Measurements from ENCODE around the gene TROAP.
"Not testable (repeated sequence)": the region's sequence is repeated elsewhere in the genome, so short reads cannot be mapped to it uniquely, and the experiment has no call there.

Gene TROAP

DNA sequence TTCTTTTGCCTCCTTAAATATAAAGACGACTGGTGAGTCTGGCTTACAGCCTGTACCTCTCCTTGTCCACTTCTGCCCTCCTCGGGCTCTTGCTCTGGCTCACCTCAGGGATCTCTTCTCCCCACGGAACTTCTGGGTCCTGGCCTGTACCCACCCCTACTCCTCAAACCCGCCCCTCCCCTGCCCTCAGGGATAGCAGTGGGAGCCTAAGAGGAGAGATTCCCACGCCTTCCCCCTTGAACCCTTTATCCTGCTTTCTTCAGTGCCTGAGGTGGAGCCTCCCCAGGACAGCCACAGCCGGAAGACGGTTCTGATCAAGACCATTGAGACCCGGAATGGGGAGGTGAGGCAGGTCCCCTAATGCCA lies 25.4 kb upstream of the TROAP start:
- peaks cover 12 to 18% of the 10 kb centered on the region in 2 donors for H3K4me1 Mint-ChIP-seq (ENCODE audit: low read depth in 2 of 2)
- DNase-seq: no peak
- no peaks in the 10 kb centered on the region for H3K36me3 Mint-ChIP-seq (ENCODE audit: insufficient read depth)
- ATAC-seq (replicated peaks): no peak
- H3K27me3 Mint-ChIP-seq: peaks cover 50 to 85% of the 10 kb centered on the region in 2 donors
- peak overlapping the region in 1 of 2 donors; percentile 74 for H3K4me3 Mint-ChIP-seq
- no peaks in the 10 kb centered on the region for H3K9me3 Mint-ChIP-seq
- no peak overlapping the region for H3K27ac Mint-ChIP-seq

DNA sequence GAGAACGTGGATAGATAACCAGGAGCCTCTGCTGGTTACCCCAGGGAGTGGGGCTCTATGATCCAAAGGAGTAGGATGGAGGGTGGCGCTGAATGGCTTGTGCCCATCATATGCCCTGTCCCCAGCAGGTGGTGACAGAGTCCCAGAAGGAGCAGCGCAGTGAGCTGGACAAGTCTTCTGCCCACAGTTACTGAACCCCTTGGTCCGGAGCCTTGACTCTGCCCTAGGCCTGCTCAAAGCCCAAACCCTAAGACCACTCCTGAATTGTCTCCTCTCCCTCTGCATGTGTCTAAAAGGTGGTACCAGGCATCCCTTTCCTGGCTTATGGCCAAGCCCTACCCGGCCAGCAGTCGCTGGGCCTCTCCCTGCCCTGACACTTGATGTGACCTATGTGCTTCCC lies 24.9 kb upstream of the TROAP start:
- no peak for ATAC-seq (replicated peaks)
- H3K27ac Mint-ChIP-seq: no peak overlapping the region
- peaks cover 55 to 86% of the 10 kb centered on the region in 2 donors for H3K27me3 Mint-ChIP-seq

DNA sequence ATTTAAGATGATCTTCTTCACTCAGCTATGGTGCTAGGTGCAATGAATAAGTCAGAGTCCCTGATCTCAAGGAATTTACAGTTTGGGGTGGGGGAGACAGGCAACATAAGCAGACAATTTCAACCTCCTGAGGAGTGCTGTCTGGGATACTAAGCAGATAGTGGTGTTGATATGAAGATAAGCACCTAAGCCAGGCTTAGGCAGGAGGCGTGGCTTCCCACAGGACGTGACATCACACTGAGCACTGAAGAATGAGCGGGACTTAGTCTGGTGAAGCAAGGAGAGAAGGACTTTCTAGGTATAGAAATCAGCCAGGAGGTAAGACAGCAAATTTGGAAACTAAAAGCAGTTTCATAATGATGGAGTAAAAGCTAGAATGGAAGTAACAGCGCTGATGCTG lies 21.3 kb upstream of the TROAP start:
- ATAC-seq (replicated peaks) (no peak), DNase-seq (no peak)
- Mint-ChIP-seq H3K27ac (no peak overlapping the region), H3K4me1 (ENCODE audit: low read depth in 2 of 2) (peaks cover 7 to 12% of the 10 kb centered on the region in 2 donors), H3K27me3 (peaks cover 51 to 72% of the 10 kb centered on the region in 2 donors), H3K36me3 (ENCODE audit: insufficient read depth) (no peaks in the 10 kb centered on the region), H3K9me3 (no peaks in the 10 kb centered on the region), H3K4me3 (no peak overlapping the region)

More for the DNA sequence above, 24.9 kb upstream of the TROAP start:
- H3K36me3 Mint-ChIP-seq (ENCODE audit: insufficient read depth): no peaks in the 10 kb centered on the region
- no peaks in the 10 kb centered on the region for H3K9me3 Mint-ChIP-seq
- no peak for DNase-seq
- peak overlapping the region in 1 of 2 donors; percentile 74 for H3K4me3 Mint-ChIP-seq
- peaks cover 12 to 18% of the 10 kb centered on the region in 2 donors for H3K4me1 Mint-ChIP-seq (ENCODE audit: low read depth in 2 of 2)

- H3K4me1 Mint-ChIP-seq (ENCODE audit: low read depth in 2 of 2): peaks cover 2 to 3% of the 10 kb centered on the region in 2 donors
- ATAC-seq (replicated peaks): no peak
- DNase-seq: no peak
- peaks cover 48 to 64% of the 10 kb centered on the region in 2 donors for H3K27me3 Mint-ChIP-seq
- no peaks in the 10 kb centered on the region for H3K9me3 Mint-ChIP-seq
- H3K27ac Mint-ChIP-seq: no peak overlapping the region
- H3K4me3 Mint-ChIP-seq: no peak overlapping the region
- no peaks in the 10 kb centered on the region for H3K36me3 Mint-ChIP-seq (ENCODE audit: insufficient read depth)
Measured at GRCh38 chr12:49304161-49304560, 18.9 kb upstream of the TROAP start.

DNA sequence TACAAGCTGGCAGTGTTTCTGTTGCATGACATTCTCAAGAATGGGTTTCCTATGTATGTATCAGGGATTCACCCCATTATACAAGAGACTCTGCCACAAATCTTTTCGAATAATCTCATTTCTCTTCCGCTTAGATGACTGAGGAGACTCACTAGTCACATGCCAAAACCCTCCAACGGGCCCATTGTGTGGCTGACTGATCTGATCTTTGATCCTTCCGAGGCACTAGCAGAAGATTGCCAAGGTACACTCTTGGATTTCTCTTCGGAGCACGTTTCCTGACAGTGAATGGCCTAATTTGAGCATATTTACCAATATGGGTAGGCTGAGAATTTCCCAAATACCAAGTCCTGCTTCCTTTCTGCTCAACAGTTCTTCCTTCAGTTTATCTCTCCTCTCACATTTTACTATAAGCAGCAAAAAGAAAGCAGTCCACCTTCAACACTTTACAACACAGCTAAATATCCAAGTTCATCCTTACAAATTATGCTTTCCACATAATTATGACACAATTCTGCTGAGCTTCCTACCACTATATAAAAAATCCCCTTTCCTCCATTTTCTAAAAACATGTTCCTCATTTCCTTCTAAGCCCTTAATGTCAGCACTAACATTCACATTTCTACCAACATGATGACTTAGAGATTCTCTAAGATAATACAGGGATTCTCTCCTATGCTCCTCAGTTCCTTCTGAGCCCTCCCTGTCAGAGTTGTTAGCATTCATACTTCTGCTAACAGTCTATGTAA lies 17.1 kb upstream of the TROAP start:
- ATAC-seq (replicated peaks): no peak
- Mint-ChIP-seq H3K4me1 (ENCODE audit: low read depth in 2 of 2) (peaks cover 2 to 3% of the 10 kb centered on the region in 2 donors), H3K27me3 (peaks cover 50 to 66% of the 10 kb centered on the region in 2 donors), H3K36me3 (ENCODE audit: insufficient read depth) (no peaks in the 10 kb centered on the region), H3K4me3 (no peak overlapping the region), H3K27ac (no peak overlapping the region), H3K9me3 (no peaks in the 10 kb centered on the region)
- DNase-seq: no peak

DNA sequence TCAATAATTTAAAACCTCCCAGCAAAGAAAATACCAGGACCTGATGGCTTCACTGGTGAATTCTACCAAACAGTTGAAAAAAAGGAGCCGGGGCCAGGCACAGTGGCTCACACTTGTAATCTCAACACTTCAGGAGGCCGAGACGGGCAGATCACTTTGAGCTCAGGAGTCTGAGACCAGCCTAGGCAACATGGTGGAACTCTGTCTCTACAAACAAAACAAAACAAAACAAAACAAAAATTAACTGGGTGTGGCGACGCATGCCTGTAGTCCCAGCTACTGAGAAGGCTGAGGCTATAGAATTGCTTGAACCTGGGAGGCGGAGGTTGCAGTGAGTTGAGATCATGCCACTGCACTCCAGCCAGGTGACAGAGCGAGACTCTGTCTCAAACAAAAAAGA lies 13.7 kb upstream of the TROAP start:
- no peaks in the 10 kb centered on the region for H3K36me3 Mint-ChIP-seq (ENCODE audit: insufficient read depth)
- ATAC-seq (replicated peaks) (no peak), DNase-seq (no peak)
- peaks cover 42 to 59% of the 10 kb centered on the region in 2 donors for H3K27me3 Mint-ChIP-seq
- H3K4me3 Mint-ChIP-seq: no peak overlapping the region
- H3K27ac Mint-ChIP-seq: no peak overlapping the region
- H3K9me3 Mint-ChIP-seq: no peaks in the 10 kb centered on the region
- no peaks in the 10 kb centered on the region for H3K4me1 Mint-ChIP-seq (ENCODE audit: low read depth in 2 of 2)

GRCh38 chr12:49310451-49311000 lies 12.5 kb upstream of the TROAP start:
- H3K27me3 Mint-ChIP-seq: peaks cover 35 to 58% of the 10 kb centered on the region in 2 donors

GRCh38 chr12:49314811-49315210 lies 8.2 kb upstream of the TROAP start:
- Mint-ChIP-seq H3K4me3 (no peak overlapping the region), H3K27me3 (peaks cover 0 to 35% of the 10 kb centered on the region in 2 donors), H3K9me3 (no peaks in the 10 kb centered on the region), H3K4me1 (ENCODE audit: low read depth in 2 of 2) (no peaks in the 10 kb centered on the region), H3K36me3 (ENCODE audit: insufficient read depth) (peaks cover 2% of the 10 kb centered on the region), H3K27ac (no peak overlapping the region)
- no peak for ATAC-seq (replicated peaks)
- no peak for DNase-seq

More at GRCh38 chr12:49310451-49311000, 12.5 kb upstream of the TROAP start:
- not testable (repeated sequence) for H3K4me3 Mint-ChIP-seq; DNase-seq; H3K36me3 Mint-ChIP-seq (ENCODE audit: insufficient read depth); ATAC-seq (replicated peaks); H3K4me1 Mint-ChIP-seq (ENCODE audit: low read depth in 2 of 2); H3K27ac Mint-ChIP-seq; H3K9me3 Mint-ChIP-seq

- ATAC-seq (replicated peaks): not testable (repeated sequence)
Measured at GRCh38 chr12:49317118-49317517, 5.9 kb upstream of the TROAP start.

DNA sequence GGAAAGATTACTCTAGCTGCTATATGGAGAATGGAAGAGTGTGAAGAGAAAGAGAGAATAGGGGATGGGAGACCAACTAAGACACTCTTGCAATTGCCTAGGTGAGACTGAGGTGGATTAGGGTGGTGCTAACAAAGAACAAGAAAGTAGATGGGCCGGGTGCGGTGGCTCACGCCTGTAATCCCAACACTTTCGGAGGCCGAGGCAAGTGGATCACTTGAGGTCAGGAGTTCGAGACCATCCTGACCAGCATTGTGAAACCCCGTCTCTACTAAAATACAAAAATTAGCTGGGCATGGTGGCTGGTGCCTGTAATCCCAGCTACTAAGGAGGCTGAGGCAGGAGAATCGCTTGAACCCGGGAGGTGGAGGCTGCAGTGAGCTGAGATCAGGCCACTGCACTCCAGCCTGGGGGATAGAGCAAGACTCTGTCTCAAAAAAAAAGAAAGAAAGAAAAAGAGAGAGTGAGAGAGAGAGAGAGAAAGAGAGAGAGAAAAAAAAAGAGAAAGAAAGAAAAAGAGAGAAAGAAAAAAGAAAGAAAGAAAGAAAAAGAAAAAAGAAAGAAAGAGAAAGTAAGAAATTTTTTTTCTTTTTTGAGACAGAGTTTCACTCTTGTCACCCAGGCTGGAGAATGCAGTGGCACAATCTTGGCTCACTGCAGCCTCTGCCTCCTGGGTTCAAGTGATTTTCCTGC lies 2.5 kb upstream of the TROAP start:
- Mint-ChIP-seq H3K4me3 (peak overlapping the region in 1 of 2 donors; percentile 55), H3K4me1 (ENCODE audit: low read depth in 2 of 2) (peaks cover 11 to 12% of the 10 kb centered on the region in 2 donors), H3K36me3 (ENCODE audit: insufficient read depth) (peaks cover 12% of the 10 kb centered on the region)
- DNase-seq; ATAC-seq (replicated peaks); H3K27me3 Mint-ChIP-seq; H3K27ac Mint-ChIP-seq; H3K9me3 Mint-ChIP-seq: not testable (repeated sequence)

More at GRCh38 chr12:49317118-49317517, 5.9 kb upstream of the TROAP start:
- not testable (repeated sequence) for H3K36me3 Mint-ChIP-seq (ENCODE audit: insufficient read depth); H3K9me3 Mint-ChIP-seq; DNase-seq; H3K4me1 Mint-ChIP-seq (ENCODE audit: low read depth in 2 of 2); H3K27ac Mint-ChIP-seq; H3K4me3 Mint-ChIP-seq
- peaks cover 0 to 18% of the 10 kb centered on the region in 2 donors for H3K27me3 Mint-ChIP-seq

GRCh38 chr12:49322367-49322707 lies 718 bp upstream of the TROAP start:
- peak overlapping the region in 1 of 2 donors; percentile 55 for H3K27ac Mint-ChIP-seq
- no peaks in the 10 kb centered on the region for H3K9me3 Mint-ChIP-seq
- H3K4me1 Mint-ChIP-seq (ENCODE audit: low read depth in 2 of 2): peaks cover 11 to 12% of the 10 kb centered on the region in 2 donors
- peaks cover 10% of the 10 kb centered on the region for H3K36me3 Mint-ChIP-seq (ENCODE audit: insufficient read depth)
- no peaks in the 10 kb centered on the region for H3K27me3 Mint-ChIP-seq
- DNase-seq (no peak), ATAC-seq (replicated peaks) (no peak)
- peak overlapping the region; percentile 87 to 92 for H3K4me3 Mint-ChIP-seq

DNA sequence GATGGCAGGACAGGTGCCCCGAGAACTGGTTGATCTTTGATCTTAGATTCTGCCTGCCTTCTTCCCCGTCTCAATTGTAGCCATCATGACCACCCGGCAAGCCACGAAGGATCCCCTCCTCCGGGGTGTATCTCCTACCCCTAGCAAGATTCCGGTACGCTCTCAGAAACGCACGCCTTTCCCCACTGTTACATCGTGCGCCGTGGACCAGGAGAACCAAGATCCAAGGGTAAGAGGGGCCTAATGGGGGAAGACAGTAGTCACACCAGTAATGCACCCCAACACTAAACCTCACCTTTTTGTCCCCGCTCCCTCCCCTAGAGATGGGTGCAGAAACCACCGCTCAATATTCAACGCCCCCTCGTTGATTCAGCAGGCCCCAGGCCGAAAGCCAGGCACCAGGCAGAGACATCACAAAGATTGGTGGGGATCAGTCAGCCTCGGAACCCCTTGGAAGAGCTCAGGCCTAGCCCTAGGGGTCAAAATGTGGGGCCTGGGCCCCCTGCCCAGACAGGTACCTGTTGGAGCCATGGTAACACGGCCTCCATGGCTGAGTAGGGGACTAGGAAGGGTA lies 556 bp downstream of the TROAP start:
- DNase-seq: no peak
- Mint-ChIP-seq H3K4me1 (ENCODE audit: low read depth in 2 of 2) (peaks cover 11 to 12% of the 10 kb centered on the region in 2 donors), H3K36me3 (ENCODE audit: insufficient read depth) (peaks cover 13% of the 10 kb centered on the region), H3K27me3 (no peaks in the 10 kb centered on the region), H3K27ac (peak overlapping the region in 1 of 2 donors; percentile 55), H3K4me3 (peak overlapping the region; percentile 87 to 92), H3K9me3 (no peaks in the 10 kb centered on the region)
- ATAC-seq (replicated peaks): no peak

DNA sequence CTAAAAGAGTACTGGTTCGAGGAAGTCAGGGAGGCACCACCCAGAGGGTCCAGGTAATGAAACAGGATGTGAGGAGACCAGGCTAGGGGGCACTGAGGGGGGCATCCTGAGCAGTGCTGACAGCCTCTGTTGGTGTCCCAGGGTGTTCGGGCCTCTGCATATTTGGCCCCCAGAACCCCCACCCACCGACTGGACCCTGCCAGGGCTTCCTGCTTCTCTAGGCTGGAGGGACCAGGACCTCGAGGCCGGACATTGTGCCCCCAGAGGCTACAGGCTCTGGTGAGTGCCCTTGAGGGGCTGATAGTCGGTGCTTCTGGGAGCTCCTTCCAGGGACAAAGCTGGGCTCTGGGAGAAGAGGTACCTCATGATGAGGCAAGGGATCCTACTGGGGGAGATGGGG lies 2.6 kb downstream of the TROAP start:
- Mint-ChIP-seq H3K27ac (peak overlapping the region in 1 of 2 donors; percentile 13), H3K9me3 (no peaks in the 10 kb centered on the region)

More for the DNA sequence above, 2.6 kb downstream of the TROAP start:
- DNase-seq: no peak
- H3K4me3 Mint-ChIP-seq: no peak overlapping the region
- peaks cover 13% of the 10 kb centered on the region for H3K36me3 Mint-ChIP-seq (ENCODE audit: insufficient read depth)
- peaks cover 11 to 12% of the 10 kb centered on the region in 2 donors for H3K4me1 Mint-ChIP-seq (ENCODE audit: low read depth in 2 of 2)
- H3K27me3 Mint-ChIP-seq: no peaks in the 10 kb centered on the region
- ATAC-seq (replicated peaks): no peak
